GM12892 (cell line): ENCODE results near the gene DHX16.

Experiments
- DNase-seq: peaks from one replicate; pipeline ENCODE4 v3.0.0; 2011; ENCODE audit not compliant: insufficient read length
- FAIRE-seq: peaks from 2 replicates; lab custom pipeline; 2011; peaks lifted over from hg19 to GRCh38; lab: Jason Lieb, UNC
- POLR2A ChIP-seq: IDR thresholded peaks from 2 replicates; pipeline ENCODE4 v1.6.1; 2011; ENCODE audit warnings: low read depth, low read length, control low read depth
- POLR2AphosphoS5 ChIP-seq: IDR thresholded peaks from 2 replicates; pipeline ENCODE4 v1.6.1; 2011; ENCODE audit warnings: low read depth, low read length, control low read depth
- TAF1 ChIP-seq: IDR thresholded peaks from 2 replicates; pipeline ENCODE4 v1.6.1; 2011; ENCODE audit warnings: low read depth, mild to moderate bottlenecking, control low read depth, low read length, borderline replicate concordance

DHX16 gene

DNA sequence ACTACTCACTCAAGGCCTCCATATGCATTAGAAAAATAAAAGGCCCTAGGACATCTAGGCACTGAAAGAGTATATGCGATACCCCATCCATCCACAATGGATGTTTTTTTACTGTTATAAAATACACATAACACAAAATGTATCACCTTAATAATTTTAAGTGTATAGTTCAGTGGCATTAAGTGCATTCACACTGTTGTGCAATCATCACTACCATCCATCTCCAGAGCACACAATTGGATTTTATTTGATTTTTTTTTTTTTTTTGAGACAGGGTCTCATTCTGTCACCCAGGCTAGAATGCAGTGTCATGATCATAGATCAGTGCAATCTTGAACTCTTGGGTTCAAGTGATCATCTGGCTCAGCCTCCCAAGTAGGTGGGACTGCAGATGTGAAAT is 41.5 kb upstream of the DHX16 start:
- TF ChIP-seq TAF1 (no peak), POLR2A (no peak), POLR2AphosphoS5 (no peak)
- FAIRE-seq, result no peak
- no peak for DNase-seq

DNA sequence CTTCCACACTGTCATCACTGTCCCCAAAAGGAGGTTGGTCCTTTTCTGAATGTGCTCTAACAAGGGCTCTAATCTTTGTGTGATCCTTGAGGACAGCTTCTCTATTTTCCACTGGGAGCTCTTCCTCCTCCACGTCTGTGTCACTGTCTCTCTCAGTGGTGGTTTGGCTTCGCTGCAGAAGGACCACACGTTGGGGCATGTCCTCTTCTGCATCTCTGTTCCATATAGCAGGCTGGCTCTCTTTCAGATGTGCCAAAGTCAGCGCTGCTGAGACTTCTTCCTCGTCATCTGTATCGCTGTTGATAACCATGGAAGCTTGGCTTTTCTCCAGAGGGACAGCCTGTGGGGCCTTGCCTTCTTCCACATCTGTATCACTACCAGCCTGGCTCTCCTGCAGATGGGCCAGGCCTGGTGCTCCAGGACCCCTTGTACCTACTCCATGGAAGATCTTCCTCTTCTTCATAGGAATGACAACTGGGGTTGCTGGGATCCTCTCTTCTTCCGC is 39.7 kb upstream of the DHX16 start:
- FAIRE-seq (no peak), DNase-seq (no peak)
- TF ChIP-seq TAF1 (no peak), POLR2AphosphoS5 (no peak), POLR2A (no peak)

DNA sequence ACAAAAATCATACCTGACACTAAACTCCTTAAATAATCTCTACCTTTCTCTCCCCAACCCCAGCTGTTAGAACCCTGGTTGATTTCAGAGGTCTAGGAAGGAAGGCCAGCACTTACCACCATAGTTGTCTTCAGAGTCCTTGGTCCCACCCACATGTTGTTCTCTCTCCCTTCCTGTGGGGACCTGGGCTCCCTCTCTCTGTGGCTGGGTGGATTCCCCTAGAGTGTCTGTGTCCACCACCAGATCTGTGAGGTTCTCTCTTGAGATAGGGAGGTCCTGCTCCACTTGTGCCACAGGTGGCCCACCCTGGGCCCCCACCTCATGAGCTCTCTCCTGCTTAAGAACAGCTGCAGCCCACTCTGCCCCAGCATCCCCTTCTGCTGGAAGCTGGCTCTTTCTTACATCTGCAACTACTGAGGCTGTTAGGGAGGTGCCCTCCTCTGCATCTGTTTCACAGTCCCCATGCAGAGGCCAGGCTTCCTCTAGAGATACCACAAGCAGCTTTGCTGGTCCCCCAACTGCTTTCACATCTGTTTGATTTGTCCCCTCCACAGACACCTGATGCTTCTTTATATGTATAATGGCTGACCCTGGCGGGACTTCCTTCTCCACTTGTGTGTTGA is 39.1 kb upstream of the DHX16 start:
- FAIRE-seq (no peak), DNase-seq (no peak)
- TF ChIP-seq POLR2AphosphoS5, result no peak; the same call in 1 of the 2 replicates
- TF ChIP-seq POLR2A, result no peak; the same call in 1 of the 2 replicates
- no peak for TF ChIP-seq TAF1

- DNase-seq (no peak), FAIRE-seq (no peak)
- TF ChIP-seq POLR2A (no peak), TAF1 (no peak), POLR2AphosphoS5 (no peak)
Measured at GRCh38 chr6:30709101-30709868, 36.5 kb upstream of the DHX16 start.

- FAIRE-seq, result no peak
- no peak for TF ChIP-seq TAF1
- no peak for TF ChIP-seq POLR2A
- TF ChIP-seq POLR2AphosphoS5, result no peak
Measured at GRCh38 chr6:30707281-30707850, 34.6 kb upstream of the DHX16 start.

DNA sequence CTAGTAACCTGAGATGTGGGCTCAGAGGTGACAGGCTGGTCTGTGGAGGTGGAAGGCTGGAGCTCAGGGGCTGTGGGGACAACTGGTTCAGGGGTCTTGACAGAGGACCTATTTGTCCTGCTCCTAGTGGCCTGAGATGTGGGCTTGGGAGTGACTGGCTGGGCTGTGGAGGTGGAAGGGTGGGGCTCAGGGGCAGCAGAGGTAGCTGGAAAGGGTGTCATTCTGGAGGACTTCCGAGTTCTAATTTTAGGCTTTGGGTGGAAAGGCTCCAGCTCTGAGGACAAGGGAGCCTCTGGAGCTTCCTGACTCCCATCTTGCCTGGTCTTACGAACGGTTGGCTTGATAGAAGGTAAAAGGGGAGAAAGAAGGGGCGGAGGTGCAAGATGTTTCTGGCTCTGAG is 32.8 kb upstream of the DHX16 start:
- FAIRE-seq (no peak), DNase-seq (no peak)
- no peak for TF ChIP-seq POLR2AphosphoS5
- no peak for TF ChIP-seq POLR2A
- TF ChIP-seq TAF1, result no peak

More at GRCh38 chr6:30707281-30707850, 34.6 kb upstream of the DHX16 start:
- DNase-seq, result no peak

DNA sequence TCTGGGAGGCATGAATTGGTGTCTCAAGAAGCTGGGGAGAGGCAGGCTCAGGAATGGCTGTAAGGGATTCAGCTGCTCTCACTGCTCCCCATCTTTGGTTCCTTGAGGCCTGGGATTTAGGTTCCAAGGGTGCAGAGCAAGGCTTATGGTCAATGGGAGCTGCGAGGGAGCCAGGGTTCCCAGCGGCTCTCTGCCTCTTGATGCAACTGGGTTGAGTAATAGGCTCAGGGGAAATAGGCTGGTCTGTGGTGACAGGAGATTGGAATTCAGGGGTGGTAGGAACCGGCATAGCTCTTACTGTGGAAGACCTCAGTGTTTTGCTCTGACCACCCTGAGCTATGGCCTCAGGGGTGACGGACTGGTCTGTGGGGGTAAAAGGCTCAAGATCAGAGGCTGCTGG is 31.0 kb upstream of the DHX16 start:
- no peak for DNase-seq
- TF ChIP-seq POLR2A, result no peak
- no peak for TF ChIP-seq TAF1
- no peak for TF ChIP-seq POLR2AphosphoS5
- FAIRE-seq, result no peak

GRCh38 chr6:30703011-30703410 is 30.2 kb upstream of the DHX16 start:
- FAIRE-seq, result no peak
- TF ChIP-seq POLR2AphosphoS5 (no peak; the same call in 1 of the 2 replicates), POLR2A (no peak), TAF1 (no peak)
- no peak for DNase-seq

GRCh38 chr6:30700340-30700739 is 27.5 kb upstream of the DHX16 start:
- no peak for DNase-seq
- TF ChIP-seq TAF1, result no peak
- TF ChIP-seq POLR2A, result no peak
- TF ChIP-seq POLR2AphosphoS5, result no peak
- no peak for FAIRE-seq

GRCh38 chr6:30696432-30696831 is 23.6 kb upstream of the DHX16 start:
- FAIRE-seq (no peak), DNase-seq (no peak)
- TF ChIP-seq TAF1 (no peak), POLR2A (no peak), POLR2AphosphoS5 (no peak)

DNA sequence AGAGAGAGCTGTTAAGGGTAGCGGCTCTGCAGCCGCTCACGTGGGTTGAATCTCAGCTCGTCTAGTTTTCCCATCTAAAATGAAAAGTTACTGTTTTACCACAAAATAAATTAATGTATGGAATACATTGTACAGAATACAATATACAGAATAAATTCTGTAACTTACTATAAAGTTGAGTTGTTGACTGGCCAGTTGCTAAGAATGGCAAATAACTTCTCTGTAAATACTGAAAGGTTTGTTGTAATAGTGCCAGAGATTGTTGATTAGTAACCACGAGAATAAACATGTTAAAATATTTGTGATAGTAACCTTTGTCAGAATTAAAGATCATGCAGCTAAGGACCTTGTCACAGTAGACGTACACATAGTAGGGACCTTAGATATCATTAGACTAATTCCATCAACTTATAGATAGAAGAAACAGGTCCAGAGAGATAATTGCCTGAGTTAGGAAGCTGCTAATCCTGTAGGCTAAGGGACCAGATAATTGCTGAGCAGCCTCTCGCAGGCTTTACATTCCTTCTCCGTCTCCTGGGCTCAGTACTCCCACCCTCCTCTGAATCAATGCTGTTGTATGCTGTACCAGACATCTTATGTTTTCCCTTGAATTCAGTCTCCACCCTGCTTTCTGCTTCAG is 18.5 kb upstream of the DHX16 start:
- no peak for TF ChIP-seq POLR2AphosphoS5
- DNase-seq (no peak), FAIRE-seq (no peak)
